Stimulated activated CD4-positive, alpha-beta T cell treated with anti-CD3 and anti-CD28 coated beads, Interleukin-4, amount 100 ng/mL, for 48 hours (primary cell): ENCODE results near the gene IFNA5.

Experiments
- DNase-seq, 2 donors: peaks; one replicate each; pipeline ENCODE4 v3.0.0-alpha.2; 2020; ENCODE audit warnings: low read depth in 2 of 2

IFNA5 gene

GRCh38 chr9:21294364-21294774 is 10.7 kb downstream of the IFNA5 start:
- DNase-seq = no peak

GRCh38 chr9:21289848-21290247 is 15.3 kb downstream of the IFNA5 start:
- DNase-seq = no peak

- no peak for DNase-seq
Measured at GRCh38 chr9:21287280-21287679, 17.8 kb downstream of the IFNA5 start.

DNA sequence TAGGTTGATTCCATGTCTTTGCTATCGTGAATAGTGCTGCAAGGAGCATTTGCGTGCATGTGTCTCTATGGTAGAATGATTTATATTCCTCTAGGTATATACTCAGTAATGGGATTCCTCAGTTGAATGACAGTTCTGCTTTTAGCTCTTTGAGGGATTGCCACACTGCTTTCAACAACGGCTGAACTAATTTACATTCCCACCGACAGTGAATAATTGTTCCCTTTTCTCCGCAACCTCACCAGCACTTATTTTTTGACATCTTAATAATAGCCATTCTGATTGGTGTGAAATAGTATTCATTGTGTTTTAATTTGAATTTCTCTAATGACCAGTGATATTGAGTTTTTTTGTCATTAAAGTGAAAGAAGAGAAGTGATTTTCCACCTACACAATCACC is 18.5 kb downstream of the IFNA5 start:
- DNase-seq = no peak

GRCh38 chr9:21286099-21286498 is 19.0 kb downstream of the IFNA5 start:
- DNase-seq = no peak

- DNase-seq = no peak
Measured at GRCh38 chr9:21281275-21281674, 23.8 kb downstream of the IFNA5 start.

- DNase-seq = no peak
Measured at GRCh38 chr9:21268347-21268657, 36.8 kb downstream of the IFNA5 start.

GRCh38 chr9:21267485-21268346 is 37.4 kb downstream of the IFNA5 start:
- no peak for DNase-seq

DNA sequence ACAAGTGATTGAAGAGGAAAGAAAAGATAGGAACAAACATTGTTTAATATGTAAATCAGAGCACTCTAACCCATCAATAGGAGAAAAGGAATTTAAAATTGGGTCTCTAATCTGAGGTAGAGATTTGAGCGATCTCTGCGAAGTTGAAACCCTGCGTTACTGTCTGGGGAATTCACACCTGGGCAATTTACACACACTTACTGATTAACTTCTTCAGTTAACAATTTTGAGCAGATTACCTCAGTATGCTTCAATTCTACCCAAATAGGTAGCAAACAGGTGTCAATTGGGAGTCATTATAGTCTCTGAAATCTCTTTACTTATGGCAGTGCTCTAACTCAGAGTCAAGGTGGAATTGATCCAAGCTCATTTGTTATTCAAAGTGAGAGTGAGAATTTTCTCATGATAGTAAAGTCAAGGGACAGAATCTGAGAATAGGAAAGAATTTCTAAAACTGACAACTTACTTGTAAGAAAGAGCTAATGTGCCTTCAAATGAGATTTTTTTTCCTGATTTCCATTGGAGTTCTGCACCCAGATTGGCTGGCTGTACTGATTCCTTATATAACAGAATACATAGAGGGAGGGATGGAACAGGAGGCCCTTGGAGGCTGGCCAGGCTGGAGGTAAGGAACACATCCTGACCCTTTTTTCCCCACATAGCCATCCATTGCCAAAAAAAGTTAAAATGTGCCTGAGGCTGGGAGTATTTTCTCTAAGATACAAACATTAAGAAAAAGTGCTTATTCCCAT is 38.2 kb downstream of the IFNA5 start:
- no peak for DNase-seq

- DNase-seq = no peak
Measured at GRCh38 chr9:21265421-21266189, 39.5 kb downstream of the IFNA5 start.

DNA sequence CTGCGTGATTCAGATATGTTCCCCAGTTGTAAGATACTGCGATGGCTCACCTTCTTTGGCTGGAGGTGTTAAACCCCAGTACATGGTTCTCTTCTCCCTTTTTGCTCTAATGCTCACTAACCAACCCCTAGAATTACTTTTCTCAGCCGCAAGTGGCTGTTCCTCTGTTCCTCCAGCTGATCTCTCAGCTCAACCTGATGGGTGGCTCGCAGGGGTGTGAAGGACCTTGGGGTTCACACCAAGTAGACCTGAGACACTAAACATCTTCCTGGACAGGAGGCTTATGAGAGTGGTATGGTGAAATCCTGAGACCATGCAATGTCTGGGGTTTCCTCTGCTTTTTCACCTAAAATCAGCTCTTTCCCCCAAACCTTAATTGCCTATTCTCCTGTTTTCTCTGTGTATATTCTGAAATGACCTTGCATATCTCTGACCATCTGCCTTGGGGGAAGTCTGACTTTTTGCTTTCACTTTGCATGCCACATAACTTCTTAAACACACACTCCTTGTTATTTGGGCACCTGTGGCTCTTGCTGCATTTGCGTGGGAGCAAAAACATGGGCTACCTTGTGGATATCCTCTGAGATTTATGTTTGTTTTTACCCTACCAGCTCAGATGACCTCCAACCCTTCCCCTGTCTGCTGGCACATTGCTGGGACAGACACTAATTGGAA is 49.4 kb downstream of the IFNA5 start:
- no peak for DNase-seq
